Dermis blood vessel endothelial cell (primary cell): ENCODE results near the gene RNF186. TPM values are rescaled to one million over a fixed set of nuclear protein-coding genes. Genes with fewer than 3 reads are reported as not detected.

Experiments used
- total RNA-seq: library from RNA; depleted of rRNA; stranded (reverse); fragments of >200 nt; gene quantifications from 2 replicates; pipeline ENCODE4 v1.2.3, GENCODE V29; 2014

Gene RNF186
- total RNA-seq, 1 donor from 2014 or later, result not detected

Other genes with a start within 250 kb of the RNF186 start
- gene NBL1, start 171.0 kb downstream of the RNF186 start, total RNA-seq, result 98.2 and 156 TPM in 2 replicates
- not detected in 2 replicates for gene HTR6, start 150.4 kb downstream of the RNF186 start, total RNA-seq
- gene TMCO4, start 15.4 kb downstream of the RNF186 start, total RNA-seq, result 10.6 and 11.4 TPM in 2 replicates
- gene OTUD3, start 67.1 kb upstream of the RNF186 start, total RNA-seq, result 3.9 and 4.0 TPM in 2 replicates
- gene PLA2G2E, start 108.3 kb upstream of the RNF186 start, total RNA-seq, result not detected in 2 replicates
- not detected in 2 replicates for gene PLA2G2A, start 164.3 kb upstream of the RNF186 start, total RNA-seq